ENCODE data around the gene TATDN2.

Gene TATDN2

GRCh38 chr3:10248984-10249748, 907 bp downstream of the TATDN2 start:
- TF ChIP-seq CTCF (IDR thresholded peaks at IDR 0.05; ENCODE audit: extremely low read depth, insufficient read depth, missing control alignments): no peak
- DNase-seq (ENCODE audit: low spot score): peak; percentile 74
- in situ Hi-C loops (cut with MboI; ENCODE audit: low pct_unique_long_range_greater_than_20kb, low sequenced_read_pairs, unreplicated experiment): no loop called here

GRCh38 chr3:10249833-10250232, 1.6 kb downstream of the TATDN2 start:
- no peak for TF ChIP-seq CTCF (IDR thresholded peaks at IDR 0.05; ENCODE audit: extremely low read depth, insufficient read depth, missing control alignments)
- no peak for DNase-seq (ENCODE audit: low spot score)
- in situ Hi-C loops (cut with MboI; ENCODE audit: low pct_unique_long_range_greater_than_20kb, low sequenced_read_pairs, unreplicated experiment): no loop called here

GRCh38 chr3:10251006-10251405, 2.7 kb downstream of the TATDN2 start:
- DNase-seq (ENCODE audit: low spot score): no peak
- TF ChIP-seq CTCF (IDR thresholded peaks at IDR 0.05; ENCODE audit: extremely low read depth, insufficient read depth, missing control alignments): no peak
- in situ Hi-C loops (cut with MboI; ENCODE audit: low pct_unique_long_range_greater_than_20kb, low sequenced_read_pairs, unreplicated experiment): no loop called here

- no peak for DNase-seq (ENCODE audit: low spot score)
- in situ Hi-C loops (cut with MboI; ENCODE audit: low pct_unique_long_range_greater_than_20kb, low sequenced_read_pairs, unreplicated experiment): no loop called here
- TF ChIP-seq CTCF (IDR thresholded peaks at IDR 0.05; ENCODE audit: extremely low read depth, insufficient read depth, missing control alignments): no peak
Observed at GRCh38 chr3:10253731-10254130, 5.5 kb downstream of the TATDN2 start.

- in situ Hi-C loops (cut with MboI; ENCODE audit: low pct_unique_long_range_greater_than_20kb, low sequenced_read_pairs, unreplicated experiment): no loop called here
- DNase-seq (ENCODE audit: low spot score): no peak
- TF ChIP-seq CTCF (IDR thresholded peaks at IDR 0.05; ENCODE audit: extremely low read depth, insufficient read depth, missing control alignments): no peak
Observed at GRCh38 chr3:10255835-10256234, 7.6 kb downstream of the TATDN2 start.

GRCh38 chr3:10259036-10259435, 10.8 kb downstream of the TATDN2 start:
- no peak for DNase-seq (ENCODE audit: low spot score)
- TF ChIP-seq CTCF (IDR thresholded peaks at IDR 0.05; ENCODE audit: extremely low read depth, insufficient read depth, missing control alignments): no peak
- in situ Hi-C loops (cut with MboI; ENCODE audit: low pct_unique_long_range_greater_than_20kb, low sequenced_read_pairs, unreplicated experiment): no loop called here
